Central memory CD8-positive, alpha-beta T cell (primary cell): Measurements from ENCODE around the gene NUDT16.

ENCODE experiments used
- ATAC-seq: fragments of 150-1000 bp; cut with Tn5 transposase; replicated peaks from 2 replicates; pipeline ENCODE4 v1.10.0; 2022; ENCODE audit warnings: mild to moderate bottlenecking, moderate FRiP score, moderate number of reproducible peaks; ENCODE audit not compliant: poor library complexity, severe bottlenecking; ENCODE audit errors: extremely low read depth
- DNase-seq, 2 donors: peaks; one replicate each; pipeline ENCODE4 v3.0.0; 2021; ENCODE audit warnings: low spot score in 2 of 2
- H3K27ac Mint-ChIP-seq: one replicate; pipeline ENCODE4 v1.8.0; 2022; ENCODE audit warnings: low read depth, mild to moderate bottlenecking, moderate library complexity, mixed read lengths
- H3K27me3 Mint-ChIP-seq: one replicate; pipeline ENCODE4 v1.8.0; 2022; ENCODE audit warnings: mixed read lengths
- H3K36me3 Mint-ChIP-seq: one replicate; pipeline ENCODE4 v1.8.0; 2022; ENCODE audit warnings: mild to moderate bottlenecking, moderate library complexity, mixed read lengths; ENCODE audit not compliant: insufficient read depth
- H3K4me1 Mint-ChIP-seq: one replicate; pipeline ENCODE4 v1.8.0; 2022; ENCODE audit warnings: mixed read lengths
- H3K4me3 Mint-ChIP-seq: one replicate; pipeline ENCODE4 v1.8.0; 2022; ENCODE audit warnings: mild to moderate bottlenecking, moderate library complexity, mixed read lengths
- H3K9me3 Mint-ChIP-seq: one replicate; pipeline ENCODE4 v1.8.0; 2022; ENCODE audit warnings: mixed read lengths

Gene NUDT16

DNA sequence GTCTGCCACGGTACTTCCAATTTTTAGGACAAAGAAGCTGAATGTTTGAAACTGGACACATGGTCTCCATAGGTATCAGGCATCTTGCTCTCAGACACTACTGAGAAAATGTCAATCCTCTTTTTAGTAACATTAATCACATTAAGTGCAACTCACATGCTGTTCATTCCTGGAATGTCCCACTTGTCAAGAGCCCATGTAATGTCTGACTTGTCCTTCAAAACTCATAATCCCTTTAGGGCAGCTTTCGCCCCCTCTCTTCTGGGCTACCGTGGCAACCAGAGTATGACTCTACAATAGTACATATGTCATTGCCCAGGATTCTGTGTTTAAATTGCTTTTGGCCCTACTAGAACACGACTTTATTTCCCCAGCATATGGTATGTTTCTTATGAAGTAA lies 12.3 kb downstream of the NUDT16 start:
- Mint-ChIP-seq H3K4me3 (no peak overlapping the region), H3K4me1 (no peaks in the 10 kb centered on the region), H3K27me3 (no peaks in the 10 kb centered on the region), H3K9me3 (no peaks in the 10 kb centered on the region), H3K27ac (no peak overlapping the region), H3K36me3 (no peaks in the 10 kb centered on the region)
- ATAC-seq (no peak), DNase-seq (no peak)

DNA sequence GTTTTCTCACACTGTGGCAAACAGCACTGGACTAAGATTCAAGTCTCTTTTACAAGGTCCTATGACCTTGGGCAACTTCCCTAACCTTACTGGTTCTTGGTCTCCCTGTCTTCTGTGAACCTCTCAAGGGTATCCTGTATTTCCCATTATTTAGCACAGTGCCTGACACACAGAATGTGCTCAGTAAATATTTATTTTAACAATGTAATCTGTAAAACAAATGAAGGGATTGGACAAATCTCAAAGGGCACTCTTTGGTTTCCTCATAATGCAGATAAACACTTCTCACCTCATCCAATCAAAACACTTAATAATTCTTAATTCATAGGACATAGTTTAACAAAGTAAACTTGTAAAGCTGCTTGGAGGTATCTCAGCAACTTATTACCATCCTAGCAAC lies 12.8 kb downstream of the NUDT16 start:
- ATAC-seq (no peak), DNase-seq (no peak)
- H3K27me3 Mint-ChIP-seq = no peaks in the 10 kb centered on the region
- H3K9me3 Mint-ChIP-seq = no peaks in the 10 kb centered on the region
- no peaks in the 10 kb centered on the region for H3K36me3 Mint-ChIP-seq
- no peak overlapping the region for H3K27ac Mint-ChIP-seq
- no peaks in the 10 kb centered on the region for H3K4me1 Mint-ChIP-seq
- H3K4me3 Mint-ChIP-seq = no peak overlapping the region

DNA sequence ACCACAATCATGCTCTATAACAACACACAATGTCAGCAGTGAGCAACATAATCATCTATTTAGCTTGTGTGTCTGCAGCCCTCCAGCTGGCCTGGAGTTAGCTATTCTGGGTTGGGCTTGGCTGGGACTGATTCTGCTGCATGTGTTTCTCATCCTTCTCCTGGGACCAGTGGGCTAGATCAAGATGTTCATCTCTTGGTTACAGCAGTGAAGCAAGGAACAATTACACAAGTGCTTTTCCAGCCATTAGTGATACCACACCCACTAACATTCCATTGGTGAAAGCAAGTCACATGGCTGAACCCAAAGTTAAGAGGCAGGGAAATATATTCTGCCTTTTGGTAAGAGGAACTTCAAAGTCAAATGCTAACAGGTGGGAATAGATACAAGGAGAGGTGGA lies 14.6 kb downstream of the NUDT16 start:
- no peaks in the 10 kb centered on the region for H3K27me3 Mint-ChIP-seq
- no peaks in the 10 kb centered on the region for H3K9me3 Mint-ChIP-seq
- no peaks in the 10 kb centered on the region for H3K4me1 Mint-ChIP-seq
- no peaks in the 10 kb centered on the region for H3K36me3 Mint-ChIP-seq
- H3K27ac Mint-ChIP-seq = no peak overlapping the region
- H3K4me3 Mint-ChIP-seq = no peak overlapping the region
- ATAC-seq (no peak), DNase-seq (no peak)

DNA sequence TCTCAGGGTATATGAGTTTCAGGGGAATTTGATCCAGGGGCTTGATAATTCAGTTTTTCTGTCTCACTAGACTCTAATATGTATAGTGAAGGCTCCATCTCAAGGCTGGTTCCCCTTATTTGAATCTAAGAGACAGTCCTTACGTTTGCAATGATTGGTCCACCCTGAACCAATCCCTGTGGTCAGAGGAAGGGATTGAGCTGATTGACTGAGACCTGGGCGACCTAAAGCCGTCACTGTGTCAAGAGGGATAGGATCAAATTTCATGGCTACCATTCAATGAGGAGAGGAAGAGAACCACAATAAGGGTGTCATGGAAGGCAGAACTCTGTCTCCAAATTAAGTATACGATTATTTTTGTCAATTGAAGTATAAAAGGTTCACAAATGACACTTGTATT lies 16.3 kb downstream of the NUDT16 start:
- no peaks in the 10 kb centered on the region for H3K27me3 Mint-ChIP-seq
- H3K36me3 Mint-ChIP-seq = no peaks in the 10 kb centered on the region
- H3K9me3 Mint-ChIP-seq = no peaks in the 10 kb centered on the region
- no peaks in the 10 kb centered on the region for H3K4me1 Mint-ChIP-seq
- DNase-seq (no peak), ATAC-seq (no peak)
- H3K4me3 Mint-ChIP-seq = no peak overlapping the region
- no peak overlapping the region for H3K27ac Mint-ChIP-seq

DNA sequence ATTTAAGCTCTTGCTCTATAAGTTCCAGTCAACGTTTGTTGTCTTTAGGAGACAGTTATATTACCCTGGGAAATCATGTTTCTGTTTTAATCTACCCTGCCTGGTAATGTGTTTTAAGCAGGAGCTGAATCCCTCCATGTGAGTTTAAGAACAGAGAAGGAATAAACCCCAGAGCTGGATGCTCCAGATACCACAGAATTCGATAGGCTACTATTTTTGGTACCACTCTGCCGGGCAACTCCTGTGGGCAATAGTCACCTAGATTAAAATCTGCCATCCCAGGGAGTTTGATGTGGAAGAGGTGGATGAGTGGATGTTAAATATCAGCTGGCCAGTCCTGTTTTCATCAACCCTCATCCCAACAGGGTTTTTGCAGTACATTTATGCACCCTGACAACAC lies 20.4 kb downstream of the NUDT16 start:
- ATAC-seq = no peak
- Mint-ChIP-seq H3K4me3 (no peak overlapping the region), H3K9me3 (no peaks in the 10 kb centered on the region), H3K36me3 (no peaks in the 10 kb centered on the region), H3K27ac (no peak overlapping the region), H3K4me1 (no peaks in the 10 kb centered on the region), H3K27me3 (peaks cover 18% of the 10 kb centered on the region)
- DNase-seq = no peak

DNA sequence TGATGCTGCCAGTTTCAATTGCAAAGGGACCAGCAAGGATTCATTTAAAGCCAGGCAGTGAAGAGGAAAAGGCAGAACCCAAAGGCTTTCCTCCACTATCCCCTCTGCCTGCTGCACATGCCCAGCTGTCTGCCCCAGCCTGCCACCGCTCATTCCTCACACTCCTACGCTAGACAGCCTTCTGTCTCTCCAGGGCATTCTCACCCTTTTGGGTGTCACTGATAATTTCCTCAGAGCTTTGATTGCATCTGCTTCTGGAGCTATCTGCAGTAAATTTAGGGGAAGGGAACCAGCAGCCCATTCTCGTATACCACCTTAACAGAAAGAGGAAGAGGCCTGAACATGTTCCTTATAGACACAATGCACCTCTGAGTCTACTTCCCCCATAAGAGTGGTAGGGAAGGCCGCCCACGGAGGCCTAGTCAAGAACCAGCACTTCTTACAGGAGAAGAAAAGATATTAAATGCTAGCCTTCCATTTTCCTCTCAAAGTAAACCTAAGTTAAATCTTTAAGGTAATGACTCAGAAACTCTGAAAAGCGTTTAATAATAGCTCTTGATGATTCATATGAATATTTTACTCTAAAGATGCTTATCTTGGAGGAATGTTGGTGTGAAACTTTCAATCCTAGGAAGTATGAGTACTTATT lies 20.9 kb downstream of the NUDT16 start:
- Mint-ChIP-seq H3K4me3 (no peak overlapping the region), H3K27ac (no peak overlapping the region), H3K27me3 (peaks cover 23% of the 10 kb centered on the region), H3K4me1 (no peaks in the 10 kb centered on the region), H3K9me3 (no peaks in the 10 kb centered on the region), H3K36me3 (no peaks in the 10 kb centered on the region)
- DNase-seq = no peak
- no peak for ATAC-seq

DNA sequence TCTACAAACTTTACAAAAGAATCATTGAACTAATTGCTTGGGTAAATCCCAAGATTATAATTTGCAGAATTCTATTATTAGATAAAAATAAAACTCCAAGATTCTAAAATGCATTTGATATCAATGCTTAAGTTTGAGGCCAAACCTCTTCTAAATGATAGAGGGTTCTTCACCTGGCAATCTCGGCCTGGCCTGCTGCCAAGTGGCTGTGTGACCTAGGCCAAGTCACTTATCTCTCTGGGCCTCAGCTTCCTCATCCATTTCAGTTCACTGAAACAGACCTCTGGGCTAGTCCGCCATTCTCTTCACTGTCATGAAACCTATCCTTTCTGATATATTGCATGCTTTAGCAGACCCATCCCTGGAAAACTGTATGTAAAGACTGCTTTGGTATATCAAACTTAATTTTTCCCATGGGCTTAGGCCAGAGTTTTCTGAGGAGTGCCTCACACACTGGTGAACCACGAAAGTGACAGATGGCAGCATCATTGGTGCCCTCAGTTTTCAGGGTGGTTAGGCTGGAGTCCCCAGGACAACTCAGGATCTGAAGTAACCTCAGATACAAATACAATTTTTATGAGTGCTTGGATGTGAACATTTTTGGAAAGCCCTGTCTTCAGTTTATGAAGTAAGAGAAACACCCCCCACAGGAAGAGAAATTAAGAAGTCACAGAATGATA lies 21.8 kb downstream of the NUDT16 start:
- no peak overlapping the region for H3K4me3 Mint-ChIP-seq
- ATAC-seq = no peak
- no peak for DNase-seq
- peaks cover 31% of the 10 kb centered on the region for H3K27me3 Mint-ChIP-seq
- no peaks in the 10 kb centered on the region for H3K36me3 Mint-ChIP-seq
- H3K27ac Mint-ChIP-seq = no peak overlapping the region
- H3K4me1 Mint-ChIP-seq = no peaks in the 10 kb centered on the region
- H3K9me3 Mint-ChIP-seq = no peaks in the 10 kb centered on the region

DNA sequence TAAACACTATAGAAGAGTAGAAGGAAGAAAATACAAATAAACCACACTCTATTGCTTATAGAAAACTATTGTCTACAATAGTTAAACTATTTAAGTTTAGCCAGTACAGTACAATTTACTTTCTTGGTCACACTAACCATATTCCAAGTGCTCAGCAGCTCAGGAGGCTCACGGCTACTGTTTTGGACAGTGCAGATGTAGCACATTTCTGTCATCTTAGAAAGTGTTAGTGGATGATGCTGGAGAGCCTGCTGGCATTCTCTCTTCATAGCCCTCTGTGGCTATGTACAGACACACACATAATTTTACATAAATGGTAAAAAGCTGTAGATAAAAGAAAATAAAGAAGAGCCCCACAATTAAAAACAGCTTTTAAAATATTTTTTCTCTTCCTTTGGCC lies 23.8 kb downstream of the NUDT16 start:
- no peaks in the 10 kb centered on the region for H3K4me1 Mint-ChIP-seq
- H3K4me3 Mint-ChIP-seq = no peak overlapping the region
- ATAC-seq (no peak), DNase-seq (no peak)
- no peak overlapping the region for H3K27ac Mint-ChIP-seq
- H3K9me3 Mint-ChIP-seq = no peaks in the 10 kb centered on the region
- peaks cover 31% of the 10 kb centered on the region for H3K27me3 Mint-ChIP-seq
- H3K36me3 Mint-ChIP-seq = no peaks in the 10 kb centered on the region

DNA sequence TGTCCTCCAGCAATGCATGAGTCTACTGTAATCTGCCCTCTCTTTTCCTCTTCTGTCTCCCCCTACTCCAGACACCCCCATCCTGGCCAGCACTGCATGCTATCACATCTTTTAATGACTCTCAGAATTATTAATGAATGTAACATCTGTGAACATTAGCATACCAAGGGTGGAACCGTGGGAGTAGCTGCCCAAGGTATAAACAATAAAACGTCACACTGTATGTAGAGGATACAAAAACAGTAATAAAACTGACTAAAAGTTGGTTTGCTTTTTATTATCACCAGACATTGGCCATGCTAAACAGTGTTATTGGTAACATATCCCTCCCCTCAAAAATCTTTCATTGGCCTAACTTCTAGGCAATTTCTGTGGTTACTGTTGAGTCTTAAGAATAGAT lies 24.7 kb downstream of the NUDT16 start:
- no peak overlapping the region for H3K4me3 Mint-ChIP-seq
- H3K27me3 Mint-ChIP-seq = peaks cover 35% of the 10 kb centered on the region
- ATAC-seq (no peak), DNase-seq (no peak)
- no peak overlapping the region for H3K27ac Mint-ChIP-seq
- H3K36me3 Mint-ChIP-seq = no peaks in the 10 kb centered on the region
- no peaks in the 10 kb centered on the region for H3K4me1 Mint-ChIP-seq
- no peaks in the 10 kb centered on the region for H3K9me3 Mint-ChIP-seq

DNA sequence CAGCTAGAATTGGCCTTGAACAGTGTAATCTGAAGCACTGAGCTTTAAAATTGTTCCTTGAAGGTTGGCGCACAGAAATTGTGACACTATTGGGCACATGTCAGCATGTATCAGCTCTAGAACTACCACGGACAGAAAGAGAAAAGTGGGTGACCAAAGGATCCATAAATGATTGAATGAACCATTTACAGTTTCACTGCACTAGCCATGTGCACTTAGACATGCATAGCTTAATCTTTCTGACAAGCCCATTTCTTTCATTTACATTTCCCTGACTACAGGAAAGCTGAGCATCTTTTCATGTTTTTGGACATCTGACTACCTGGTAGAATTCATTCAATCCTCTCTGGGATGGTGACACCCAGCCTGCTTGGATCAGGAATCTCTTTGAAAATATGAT lies 36.2 kb downstream of the NUDT16 start:
- Mint-ChIP-seq H3K36me3 (peaks cover 1% of the 10 kb centered on the region), H3K27ac (no peak overlapping the region), H3K4me1 (no peaks in the 10 kb centered on the region), H3K9me3 (peaks cover 7% of the 10 kb centered on the region), H3K27me3 (peaks cover 36% of the 10 kb centered on the region), H3K4me3 (no peak overlapping the region)
- ATAC-seq = no peak
- no peak for DNase-seq

DNA sequence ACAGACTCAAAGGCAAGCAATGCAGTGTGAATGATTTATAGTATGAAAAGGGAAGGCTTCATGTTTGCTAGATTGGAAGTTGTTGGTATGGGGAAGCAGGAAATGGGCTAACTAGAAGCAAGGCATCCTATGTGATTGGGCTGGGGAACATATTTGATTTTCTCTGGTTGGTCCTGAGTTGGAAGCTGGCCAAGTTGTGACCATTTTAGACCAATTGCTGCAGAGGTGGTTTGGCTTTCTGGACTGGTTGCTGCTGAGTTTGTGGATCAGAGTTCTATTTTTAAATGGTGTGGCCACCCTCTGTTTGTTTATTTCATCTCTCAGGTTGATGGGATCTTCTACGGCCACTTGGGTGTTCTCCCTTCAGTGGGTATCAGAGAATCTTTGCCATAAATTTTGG lies 39.7 kb downstream of the NUDT16 start:
- H3K4me1 Mint-ChIP-seq = no peaks in the 10 kb centered on the region
- H3K9me3 Mint-ChIP-seq = no peaks in the 10 kb centered on the region
- no peak for DNase-seq
- H3K27ac Mint-ChIP-seq = no peak overlapping the region
- H3K4me3 Mint-ChIP-seq = no peak overlapping the region
- no peak for ATAC-seq
- H3K27me3 Mint-ChIP-seq = peaks cover 43% of the 10 kb centered on the region
- H3K36me3 Mint-ChIP-seq = peaks cover 2% of the 10 kb centered on the region

DNA sequence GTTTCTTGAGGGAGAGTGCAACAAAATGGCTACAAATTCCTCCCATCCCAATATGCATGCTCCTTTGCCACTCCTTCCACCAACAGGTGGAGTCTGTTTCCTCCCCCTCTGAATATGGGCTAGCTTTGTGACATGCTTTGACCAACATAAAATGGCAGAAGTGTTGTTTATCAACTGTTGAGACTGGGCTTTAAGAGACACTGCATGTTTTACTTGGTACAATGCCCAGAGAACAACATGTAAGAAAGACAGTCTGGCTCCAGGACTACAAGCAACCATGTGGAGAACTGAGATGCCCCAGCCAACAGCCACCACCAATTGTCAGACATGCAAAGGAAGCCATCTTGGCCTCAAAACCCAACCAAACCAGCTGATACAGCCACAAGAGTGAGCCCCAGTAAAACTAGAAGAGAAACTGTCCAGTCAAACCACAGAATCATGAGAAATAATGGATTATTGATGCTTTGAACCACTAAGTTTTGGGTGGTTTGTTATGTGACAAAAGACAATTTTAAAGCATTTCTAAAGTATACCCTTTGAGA lies 40.5 kb downstream of the NUDT16 start:
- H3K4me3 Mint-ChIP-seq = no peak overlapping the region
- no peak overlapping the region for H3K27ac Mint-ChIP-seq
- H3K27me3 Mint-ChIP-seq = peaks cover 43% of the 10 kb centered on the region
- no peaks in the 10 kb centered on the region for H3K9me3 Mint-ChIP-seq
- no peaks in the 10 kb centered on the region for H3K4me1 Mint-ChIP-seq
- H3K36me3 Mint-ChIP-seq = peaks cover 2% of the 10 kb centered on the region
- ATAC-seq = no peak
- no peak for DNase-seq

DNA sequence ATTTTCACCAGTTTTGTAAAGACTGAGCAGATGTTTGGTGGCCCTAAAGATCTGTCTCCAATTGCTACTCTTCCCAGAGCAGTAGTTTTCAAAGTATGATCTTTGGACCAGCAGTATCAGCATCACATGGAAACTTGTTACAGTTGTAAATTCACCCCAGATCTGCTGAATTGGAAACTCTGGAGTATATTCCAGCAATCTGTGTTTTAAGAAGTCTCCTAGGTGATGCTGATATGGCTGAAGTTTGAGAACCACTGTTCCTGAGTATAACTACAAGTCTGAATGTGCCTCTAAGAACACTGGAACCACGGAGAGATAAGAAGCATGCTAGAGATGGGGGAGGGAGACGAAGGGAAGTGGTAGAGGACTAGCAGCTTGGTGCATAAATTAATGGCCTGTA lies 45.7 kb downstream of the NUDT16 start:
- Mint-ChIP-seq H3K27me3 (peaks cover 40% of the 10 kb centered on the region), H3K27ac (no peak overlapping the region), H3K36me3 (peaks cover 3% of the 10 kb centered on the region), H3K4me3 (no peak overlapping the region), H3K4me1 (no peaks in the 10 kb centered on the region), H3K9me3 (no peaks in the 10 kb centered on the region)
- no peak for DNase-seq
- no peak for ATAC-seq
